GM12873 (cell line): ENCODE measurements around the gene ATOSA.

ENCODE experiments used
- CTCF ChIP-seq: IDR thresholded peaks from 2 replicates; pipeline ENCODE4 v1.5.1; 2012; ENCODE audit warnings: low read depth, mild to moderate bottlenecking, moderate library complexity, low read length, control low read depth; ENCODE audit not compliant: insufficient read depth; ENCODE audit errors: missing control alignments

The ATOSA gene

GRCh38 chr15:52699457-52699856 is 20.3 kb upstream of the ATOSA start:
- no peak for TF ChIP-seq CTCF

- TF ChIP-seq CTCF, result no peak
These were observed 19.3 kb upstream of the ATOSA start for GRCh38 chr15:52698514-52698913.

- no peak for TF ChIP-seq CTCF
These were observed 17.9 kb upstream of the ATOSA start for GRCh38 chr15:52697051-52697450.

- TF ChIP-seq CTCF, result no peak
These were observed 16.0 kb upstream of the ATOSA start for GRCh38 chr15:52695154-52695553.

GRCh38 chr15:52689562-52689961 is 10.4 kb upstream of the ATOSA start:
- TF ChIP-seq CTCF, result no peak

GRCh38 chr15:52683580-52683979 is 4.4 kb upstream of the ATOSA start:
- TF ChIP-seq CTCF, result no peak

GRCh38 chr15:52682781-52683180 is 3.6 kb upstream of the ATOSA start:
- TF ChIP-seq CTCF, result no peak
